Right ventricle myocardium inferior (tissue), 1 donor: ENCODE measurements around the gene ARHGEF26. TPM values are rescaled to one million over a fixed set of nuclear protein-coding genes. Genes with fewer than 3 reads are reported as not detected.

Experiments used
- ATAC-seq: fragments of 200-7000 bp; cut with Tn5 transposase; one replicate; pipeline ENCODE4 v1.9.1; 2020; ENCODE audit warnings: mild to moderate bottlenecking, moderate library complexity
- DNase-seq: peaks from one replicate; pipeline ENCODE4 v3.0.0; 2021; ENCODE audit errors: missing footprints
- intact Hi-C: fragments of 100-400 bp; cut with DNase I; formaldehyde crosslinking; loops from one replicate; pipeline ENCODE4 v1.11.0; 2022
- total RNA-seq: library from RNA; stranded (reverse); fragmentation: NEBNext Ultra II Directional; extraction: Animal tissue kit (Norgen Biotek cat#: 25700); gene quantifications from one replicate; pipeline ENCODE4 v1.2.1, GENCODE V29; 2021
- donor health status: DM: no; HTN: yes; CAD: no; lungs with severe emphysema.

Gene ARHGEF26
- total RNA-seq, 1 donor from 2014 or later: 1.9 TPM

DNA sequence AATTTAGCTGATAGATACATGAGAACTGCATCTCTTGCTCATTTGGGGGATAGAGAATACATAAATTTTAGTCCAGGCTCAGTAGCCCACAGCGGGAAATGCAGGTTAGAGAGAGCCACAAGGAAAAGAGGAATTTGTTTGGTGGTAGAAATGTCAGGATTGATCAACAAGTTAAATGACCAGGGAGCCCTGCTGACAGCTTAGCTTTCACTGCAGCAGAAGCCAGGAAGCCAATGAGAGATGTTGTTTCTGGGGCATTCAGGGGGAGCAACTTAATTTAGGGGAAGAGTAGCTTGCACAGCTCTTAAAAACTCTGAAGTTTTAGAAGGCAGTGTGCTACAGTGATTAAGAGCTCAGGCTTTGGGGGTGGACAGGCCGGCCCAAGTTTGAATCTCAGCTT, 22.7 kb downstream of the ARHGEF26 start:
- DNase-seq (no peak), ATAC-seq (no peak)
- intact Hi-C loops: no loop called here

GRCh38 chr3:154144825-154145465, 23.8 kb downstream of the ARHGEF26 start:
- no peak for ATAC-seq
- intact Hi-C loops: no loop called here

GRCh38 chr3:154148541-154148940, 27.4 kb downstream of the ARHGEF26 start:
- intact Hi-C loops: no loop called here
- ATAC-seq (no peak), DNase-seq (no peak)

More at GRCh38 chr3:154144825-154145465, 23.8 kb downstream of the ARHGEF26 start:
- DNase-seq: no peak

DNA sequence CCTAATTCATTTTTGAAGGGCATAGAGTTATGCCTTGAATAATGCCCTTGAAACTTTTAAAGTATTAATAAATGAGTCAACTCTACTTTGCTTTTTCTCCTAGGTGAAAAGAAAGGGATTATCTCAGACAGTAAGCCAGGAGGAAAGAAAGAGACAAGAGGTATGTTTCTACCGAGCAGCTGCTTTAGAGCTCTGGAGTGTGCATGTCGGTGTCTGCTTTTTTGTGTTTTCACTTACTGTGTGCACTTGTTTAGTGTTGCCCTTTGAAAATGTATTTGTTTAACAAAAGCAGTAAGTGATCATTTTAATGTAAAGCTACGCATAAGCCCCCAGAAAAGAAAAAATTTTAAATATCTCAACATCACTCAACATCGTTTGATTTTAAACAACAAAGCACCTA, 28.1 kb downstream of the ARHGEF26 start:
- ATAC-seq (no peak), DNase-seq (no peak)
- intact Hi-C loops: no loop called here

- DNase-seq: no peak
- intact Hi-C loops: no loop called here
- ATAC-seq: no peak
Observed at GRCh38 chr3:154151969-154152368, 30.8 kb downstream of the ARHGEF26 start.

GRCh38 chr3:154152741-154153140, 31.6 kb downstream of the ARHGEF26 start:
- ATAC-seq (no peak), DNase-seq (no peak)
- intact Hi-C loops: no loop called here

DNA sequence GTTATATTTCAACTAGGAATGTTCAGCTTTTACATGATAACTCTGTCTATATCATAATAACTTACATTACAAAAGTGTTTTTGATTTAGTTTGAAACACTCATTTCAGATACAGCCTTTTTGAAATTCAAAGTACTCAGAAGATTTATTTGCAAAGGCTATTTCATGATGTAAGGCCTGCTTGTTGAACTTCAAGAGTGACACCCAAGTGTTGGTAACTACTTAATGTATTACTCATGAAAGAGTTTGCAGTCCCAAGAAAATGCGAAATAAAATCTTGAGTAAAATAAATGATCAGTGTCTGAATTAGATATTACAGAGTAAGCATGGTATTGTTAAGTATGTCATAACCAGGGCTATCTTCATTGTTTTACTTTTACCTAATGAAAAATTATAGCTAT, 35.3 kb downstream of the ARHGEF26 start:
- DNase-seq: no peak
- no peak for ATAC-seq
- intact Hi-C loops: no loop called here

DNA sequence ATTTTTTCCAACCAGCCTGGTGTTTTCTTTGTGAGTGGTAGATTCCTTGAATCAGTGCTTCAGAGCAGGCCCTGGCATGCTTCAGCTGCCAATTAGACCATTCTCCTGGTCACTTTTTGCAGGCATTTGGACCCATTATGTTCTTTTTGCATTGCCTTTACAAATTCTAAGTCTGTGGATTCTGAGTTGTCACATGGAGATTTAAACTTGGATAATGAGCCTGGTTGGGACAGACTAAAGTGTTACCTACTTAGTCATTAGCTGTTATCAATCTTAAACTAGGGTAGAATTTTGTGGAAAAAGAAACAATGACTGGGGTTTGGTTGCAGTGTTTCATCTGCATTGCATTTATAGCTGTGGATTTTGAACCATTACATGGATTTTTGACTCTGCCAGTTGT, 40.6 kb downstream of the ARHGEF26 start:
- intact Hi-C loops: no loop called here
- no peak for ATAC-seq
- DNase-seq: no peak

DNA sequence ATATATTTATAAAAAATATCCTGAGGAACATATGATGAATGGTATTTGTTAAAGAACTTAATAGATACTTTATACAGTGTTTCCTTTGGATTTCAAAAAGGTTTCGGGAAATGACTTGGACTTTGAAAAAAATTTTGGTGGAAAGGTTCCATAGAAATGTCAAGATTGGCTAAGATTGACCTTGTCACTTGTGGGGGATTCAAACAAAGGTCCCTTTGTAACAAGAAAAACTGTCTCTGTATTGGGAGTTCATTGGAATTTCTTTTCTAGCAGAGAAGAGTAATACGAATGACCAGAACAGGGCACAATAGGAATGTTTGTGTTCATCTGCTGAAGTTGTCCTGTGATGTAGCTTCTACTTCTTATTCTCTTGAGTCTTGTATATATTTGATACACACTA, 43.2 kb downstream of the ARHGEF26 start:
- ATAC-seq: no peak
- no peak for DNase-seq
- intact Hi-C loops: no loop called here

DNA sequence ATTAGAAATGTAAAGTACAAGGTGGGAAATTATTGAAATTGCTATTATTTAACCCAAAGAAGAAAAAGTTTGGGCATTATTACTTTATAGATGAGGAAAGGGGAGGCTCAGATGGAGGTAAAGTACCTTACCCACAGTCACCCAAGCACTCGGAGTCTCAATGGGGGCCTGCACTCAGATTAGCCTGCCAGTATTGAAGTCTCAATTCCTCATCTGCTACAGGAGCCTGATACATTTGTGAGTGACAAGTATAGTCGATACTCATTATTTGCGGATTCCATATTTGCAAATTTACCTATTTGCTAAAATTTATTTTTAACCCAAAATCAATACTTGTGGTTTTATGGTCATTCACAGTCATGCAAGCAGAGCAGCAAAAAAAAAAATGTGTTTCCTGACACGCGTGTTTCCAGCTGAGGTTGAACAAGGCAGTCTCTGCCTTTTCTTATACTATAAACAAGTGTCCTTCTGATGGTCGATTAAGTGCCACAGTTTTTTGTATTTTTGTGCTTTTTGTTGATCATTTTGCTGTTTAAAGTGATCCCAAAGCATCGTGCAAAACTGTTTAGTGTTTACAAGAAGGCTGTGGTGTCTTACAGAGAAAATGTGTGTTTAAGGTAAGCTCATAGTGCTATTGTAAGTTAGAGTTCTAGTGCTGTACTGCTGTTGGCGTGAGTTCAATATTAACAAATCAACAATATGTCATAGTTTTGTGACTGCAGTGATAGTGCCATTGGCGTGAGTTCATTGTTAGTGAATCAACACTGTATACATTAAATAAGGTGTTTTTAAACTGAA, 48.0 kb downstream of the ARHGEF26 start:
- intact Hi-C loops: no loop called here
- no peak for DNase-seq
- ATAC-seq: no peak

DNA sequence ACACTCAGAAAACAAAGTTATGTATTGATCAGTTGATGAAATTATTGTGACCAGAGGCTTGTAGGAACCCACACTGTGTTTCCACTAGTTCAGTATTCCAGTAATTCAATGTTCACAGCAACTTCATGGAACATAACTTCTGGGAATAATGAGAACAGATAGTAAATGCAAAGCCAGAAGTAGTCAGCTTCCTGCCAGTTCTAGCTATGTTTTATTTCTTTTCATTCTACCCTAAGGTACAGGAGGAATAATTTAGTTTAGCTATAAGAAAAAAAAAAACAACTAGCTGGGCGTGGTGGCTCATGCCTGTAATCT, 48.6 kb downstream of the ARHGEF26 start:
- DNase-seq (no peak), ATAC-seq (no peak)
- intact Hi-C loops: no loop called here

GRCh38 chr3:154170300-154170699, 49.1 kb downstream of the ARHGEF26 start:
- DNase-seq: no peak

DNA sequence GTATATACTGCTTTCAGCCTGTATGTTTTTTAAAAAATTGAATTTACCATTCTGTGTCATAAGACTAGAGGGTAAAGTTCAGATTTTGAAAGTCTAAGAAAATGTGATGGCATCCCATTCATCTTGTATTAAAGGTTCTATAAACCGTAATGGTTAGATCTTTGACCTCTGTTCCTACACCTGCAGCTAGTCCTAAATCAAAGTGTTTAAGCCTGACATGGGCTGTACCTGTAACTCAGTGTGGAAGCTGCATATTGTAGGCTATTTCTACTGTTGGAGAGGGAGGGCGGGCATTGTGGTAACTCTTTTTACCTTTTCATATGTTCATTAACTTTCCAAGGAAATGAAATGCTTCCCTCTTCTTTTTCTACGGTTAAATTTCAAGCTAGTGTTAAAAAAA, 53.9 kb downstream of the ARHGEF26 start:
- DNase-seq (no peak), ATAC-seq (no peak)
- intact Hi-C loops: no loop called here

More at GRCh38 chr3:154170300-154170699, 49.1 kb downstream of the ARHGEF26 start:
- intact Hi-C loops: no loop called here
- ATAC-seq: no peak

DNA sequence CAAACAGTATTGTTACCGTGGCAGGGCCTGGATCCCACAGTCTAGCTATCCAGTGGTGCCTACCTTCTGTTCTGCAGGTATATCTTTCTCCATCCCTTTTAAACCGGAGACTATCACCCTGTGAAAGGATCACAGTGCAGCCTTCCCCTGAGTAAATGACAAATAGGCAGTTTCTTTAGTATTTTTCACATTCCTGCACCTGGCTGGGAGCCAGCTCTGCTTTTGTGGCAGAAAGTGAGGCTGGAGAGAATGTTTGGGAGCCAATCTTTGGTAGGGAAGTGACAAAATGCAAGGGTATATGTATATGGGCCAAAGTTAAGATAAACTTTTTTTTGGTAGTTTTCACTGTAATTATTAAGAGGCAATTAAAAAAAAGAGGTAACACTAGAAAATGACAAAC, 54.8 kb downstream of the ARHGEF26 start:
- ATAC-seq (no peak), DNase-seq (no peak)
- intact Hi-C loops: no loop called here

GRCh38 chr3:154177406-154177805, 56.2 kb downstream of the ARHGEF26 start:
- DNase-seq (no peak), ATAC-seq (no peak)
- intact Hi-C loops: no loop called here

- intact Hi-C loops: no loop called here
Observed at GRCh38 chr3:154178172-154178571, 57.0 kb downstream of the ARHGEF26 start.

DNA sequence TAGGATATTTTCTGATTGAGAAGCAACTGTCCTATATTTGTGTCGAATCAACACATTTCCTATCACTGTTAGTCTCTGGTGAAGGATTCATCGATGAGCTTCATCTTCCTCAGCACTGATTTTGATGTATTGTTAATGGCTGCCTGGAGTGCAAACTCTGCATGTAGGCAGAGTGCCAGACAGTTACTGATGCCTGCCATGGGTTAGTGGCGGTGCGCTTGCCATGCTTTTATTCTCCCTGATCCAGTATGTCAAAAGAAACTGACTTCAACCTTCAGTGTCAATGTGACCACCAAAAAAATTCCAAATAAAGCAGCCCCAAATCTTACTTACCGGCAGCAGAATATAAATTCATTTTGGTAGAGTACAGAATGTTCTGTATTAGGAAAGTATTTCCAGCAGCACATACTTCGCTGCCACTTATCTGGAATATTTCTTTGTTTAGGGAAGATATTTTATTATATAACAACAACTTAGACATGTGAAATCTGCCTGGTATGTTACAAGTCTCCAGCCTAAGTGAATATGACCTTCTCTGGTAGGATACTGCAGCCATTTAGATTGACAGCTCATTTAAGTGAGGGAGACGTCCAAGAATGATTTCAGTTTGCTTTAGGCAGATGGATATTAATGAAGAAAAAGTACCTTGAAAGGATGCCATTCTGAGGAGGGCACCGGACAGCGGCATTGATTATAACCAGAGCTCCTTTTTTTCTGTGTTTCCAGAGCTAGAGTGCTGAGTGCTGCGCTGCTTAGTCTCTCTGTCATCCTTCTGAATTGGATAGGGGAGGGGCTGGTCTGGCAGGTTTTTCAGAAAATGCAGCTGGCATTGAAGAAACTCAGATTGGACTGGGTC, 59.9 kb downstream of the ARHGEF26 start:
- intact Hi-C loops: no loop called here
- ATAC-seq: no peak
- DNase-seq: no peak

More at GRCh38 chr3:154178172-154178571, 57.0 kb downstream of the ARHGEF26 start:
- no peak for DNase-seq
- no peak for ATAC-seq

DNA sequence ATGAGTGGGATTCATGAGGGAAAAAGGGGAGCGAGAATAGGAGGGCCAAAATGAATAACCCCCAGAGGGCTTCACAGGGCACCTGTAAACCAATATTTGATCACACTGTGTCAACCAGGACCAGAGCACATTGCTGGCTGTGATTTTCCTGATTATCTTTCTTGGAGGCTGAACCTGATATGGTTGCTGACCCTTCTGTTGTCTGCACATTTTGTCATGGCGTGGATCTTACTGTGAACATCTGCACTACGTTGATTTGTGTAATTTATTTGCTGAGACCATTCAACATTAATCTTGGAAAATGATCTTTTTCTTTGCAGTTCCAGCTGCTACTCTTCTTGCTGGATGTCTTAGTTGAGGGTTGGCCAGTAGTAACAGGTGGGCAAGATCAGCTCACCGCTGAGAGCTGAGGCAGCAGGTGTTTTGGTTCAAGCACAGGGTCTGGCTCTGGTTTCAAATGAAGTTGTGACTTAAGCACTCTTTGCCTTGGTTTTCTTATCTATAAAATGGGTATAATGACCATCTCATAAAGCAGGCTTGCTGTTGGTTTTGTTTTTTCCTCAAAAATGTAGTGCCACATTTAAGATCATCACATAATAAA, 61.2 kb downstream of the ARHGEF26 start:
- no peak for ATAC-seq
- intact Hi-C loops: no loop called here
- DNase-seq: no peak

DNA sequence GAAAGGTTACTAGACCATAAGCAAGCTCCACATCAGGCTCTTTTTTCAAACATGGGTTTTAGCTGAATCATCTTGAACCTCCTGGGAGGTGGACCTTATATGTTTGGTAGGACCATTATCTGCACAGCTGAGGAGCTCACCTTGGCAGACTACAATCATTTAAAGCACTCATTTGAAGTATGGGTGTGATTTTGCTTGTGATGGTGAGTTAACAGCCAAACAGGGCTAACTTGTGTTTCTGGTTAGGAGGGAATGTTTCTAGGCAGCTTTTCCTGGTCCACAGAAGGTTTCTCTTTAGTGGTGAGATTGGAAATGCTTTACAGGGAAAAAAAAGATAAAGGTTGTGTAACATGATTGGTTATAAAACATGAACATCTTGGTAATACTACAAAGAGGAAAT, 61.8 kb downstream of the ARHGEF26 start:
- DNase-seq (no peak), ATAC-seq (no peak)
- intact Hi-C loops: no loop called here
